PC-9 (cell line): Measurements from ENCODE around the gene TGFBR3. TPM values are rescaled to one million over a fixed set of nuclear protein-coding genes. Genes with fewer than 3 reads are reported as not detected.

Experiments used
- BruUV-seq: library from RNA; stranded (reverse); fragments of 400-500 nt; replicated peaks from 2 replicates; lab custom pipeline; 2021; lab: Mats Ljungman, UMichigan
- CTCF ChIA-PET: fragments of 300-600 bp; sonication (Branson Sonifier 250); formaldehyde crosslinking; loops from one replicate; lab custom pipeline; 2022; ENCODE audit warnings: antibody characterized with exemption; lab: Charles Lee
- POLR2A ChIA-PET: fragments of 300-600 bp; sonication (Branson Sonifier 250); formaldehyde crosslinking; loops from one replicate; lab custom pipeline; 2022; ENCODE audit warnings: antibody characterized with exemption; ENCODE audit not compliant: unreplicated experiment; lab: Charles Lee
- DNase-seq, 2 experiments: peaks; one replicate each; pipeline versions ENCODE4 v3.0.0 to v3.0.0-alpha.2; 2015 to 2022; ENCODE audit warnings: mixed read lengths in 1 of 2
- H2AFZ ChIP-seq: fragments of 200-600 bp; sonication (generic); 2 replicates; pipeline ENCODE4 v1.8.1; 2017; ENCODE audit warnings: antibody characterized with exemption
- H3F3A ChIP-seq: fragments of 200-600 bp; sonication (generic); 2 replicates; pipeline ENCODE4 v1.8.1; 2017; ENCODE audit warnings: antibody characterized with exemption, mild to moderate bottlenecking, low read depth; ENCODE audit not compliant: insufficient read depth
- H3K27ac ChIP-seq: fragments of 200-600 bp; sonication (generic); 2 replicates; pipeline ENCODE4 v1.6.1; 2016; ENCODE audit warnings: mixed run types
- H3K27me3 ChIP-seq: fragments of 200-600 bp; sonication (generic); 2 replicates; pipeline ENCODE4 v1.6.1; 2016; ENCODE audit warnings: low read depth, mixed run types; ENCODE audit not compliant: insufficient read depth
- H3K36me3 ChIP-seq: fragments of 200-600 bp; sonication (generic); 2 replicates; pipeline ENCODE4 v1.6.1; 2016; ENCODE audit warnings: low read depth, mixed run types
- H3K4me1 ChIP-seq: fragments of 200-600 bp; sonication (generic); replicated peaks from 2 replicates; pipeline ENCODE4 v1.6.1; 2016; ENCODE audit warnings: mixed run types; ENCODE audit not compliant: insufficient read depth
- H3K4me2 ChIP-seq: fragments of 200-600 bp; sonication (generic); 2 replicates; pipeline ENCODE4 v1.6.1; 2017; ENCODE audit warnings: mixed run types
- H3K4me3 ChIP-seq: fragments of 200-600 bp; sonication (generic); 2 replicates; pipeline ENCODE4 v1.6.1; 2016; ENCODE audit warnings: mixed run types
- H3K79me2 ChIP-seq: fragments of 200-600 bp; sonication (generic); 2 replicates; pipeline ENCODE4 v1.6.1; 2017; ENCODE audit warnings: low read depth, mixed run types
- H3K9me2 ChIP-seq: fragments of 200-600 bp; sonication (generic); 2 replicates; pipeline ENCODE4 v1.8.1; 2017; ENCODE audit warnings: mild to moderate bottlenecking; ENCODE audit not compliant: insufficient read depth
- H3K9me3 ChIP-seq: fragments of 200-600 bp; sonication (generic); 2 replicates; pipeline ENCODE4 v1.8.1; 2016; ENCODE audit warnings: low read depth; ENCODE audit not compliant: insufficient read depth
- H4K20me1 ChIP-seq: fragments of 200-600 bp; sonication (generic); 2 replicates; pipeline ENCODE4 v1.8.1; 2017; ENCODE audit not compliant: insufficient read depth
- CTCF ChIP-seq: fragments of 200-600 bp; sonication (generic); conservative IDR thresholded peaks from 2 replicates; pipeline ENCODE4 v1.6.1; 2017; ENCODE audit warnings: mixed run types, antibody characterized with exemption, mild to moderate bottlenecking, moderate library complexity
- EZH2 ChIP-seq: fragments of 200-600 bp; sonication (generic); IDR thresholded peaks from 2 replicates; pipeline ENCODE4 v1.8.0; 2017; ENCODE audit warnings: antibody characterized with exemption, low read depth
- intact Hi-C: fragments of 100-400 bp; cut with micrococcal nuclease; formaldehyde crosslinking; loops from one replicate; pipeline ENCODE4 v1.10.0; 2022; ENCODE audit not compliant: unreplicated experiment
- total RNA-seq: library from RNA; stranded (reverse); gene quantifications from 2 replicates; pipeline ENCODE4 v1.2.3, GENCODE V29; 2021

The TGFBR3 gene
- total RNA-seq, 1 experiment from 2014 or later, result 1.6 TPM

DNA sequence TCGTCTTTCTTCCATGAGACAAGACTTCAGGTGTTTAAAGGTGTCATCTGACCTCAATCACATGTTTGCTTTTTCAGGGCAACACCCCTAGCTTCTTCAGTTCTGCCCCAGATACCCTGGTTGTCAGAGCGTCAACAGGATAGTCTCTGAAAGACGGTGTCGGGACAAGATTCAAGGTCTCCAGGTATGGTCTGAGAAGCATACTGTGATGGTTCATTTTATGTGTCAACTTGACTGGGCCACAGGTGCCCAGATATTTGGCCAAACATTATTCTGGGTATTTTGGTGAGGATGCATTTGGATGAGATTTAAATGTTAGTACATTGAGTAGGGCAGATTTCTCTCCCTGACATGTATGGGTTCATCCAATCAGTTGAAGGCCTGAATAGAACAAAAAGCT, 148.3 kb downstream of the TGFBR3 start:
- H3K9me2 ChIP-seq, result no peaks in the 10 kb centered on the region
- peak overlapping the region; percentile 18; the same call in 1 of the 2 replicates for H2AFZ ChIP-seq
- H3F3A ChIP-seq, result peaks cover 48% of the 10 kb centered on the region
- 0 out of 2 replicates have a peak, but pooled peaks cover 8% of the 10 kb centered on the region for H3K79me2 ChIP-seq
- H4K20me1 ChIP-seq, result no peaks in the 10 kb centered on the region
- intact Hi-C loops, result loop anchor here (1.0 to 10.0 kb wide), 4 partner anchors 59 to 207 kb away; no protein-coding TSS in a partner anchor
- peaks cover 68% of the 10 kb centered on the region for H3K4me1 ChIP-seq
- peak overlapping the region; percentile 3; the same call in 1 of the 2 replicates for H3K4me3 ChIP-seq
- no peaks in the 10 kb centered on the region for H3K9me3 ChIP-seq
- DNase-seq, result no peak
- POLR2A ChIA-PET, result interaction anchor here (0.5 kb wide), 1 partner anchor 162 kb away, joined by 7 read pairs; no protein-coding TSS in a partner anchor
- H3K36me3 ChIP-seq, result peaks cover 5% of the 10 kb centered on the region; the same call in 1 of the 2 replicates
- CTCF ChIA-PET, result interaction anchor here (0.9 kb wide), 1 partner anchor 208 kb away, joined by 4 read pairs; no protein-coding TSS in a partner anchor
- H3K27me3 ChIP-seq, result no peaks in the 10 kb centered on the region
- no TSS peak for BruUV-seq
- no peak for TF ChIP-seq CTCF
- TF ChIP-seq EZH2, result no peak
- peak overlapping the region; percentile 89 for H3K27ac ChIP-seq
- H3K4me2 ChIP-seq, result peak overlapping the region; percentile 75

- H2AFZ ChIP-seq, result peak overlapping the region; percentile 66
Measured at GRCh38 chr1:91736715-91737615, 149.0 kb downstream of the TGFBR3 start.

More at GRCh38 chr1:91736715-91737615, 149.0 kb downstream of the TGFBR3 start:
- Histone ChIP-seq H3K9me3 (no peaks in the 10 kb centered on the region), H3K4me3 (peak overlapping the region; percentile 39), H3K79me2 (0 out of 2 replicates have a peak, but pooled peaks cover 8% of the 10 kb centered on the region), H3K27me3 (no peaks in the 10 kb centered on the region), H3K4me2 (peak overlapping the region; percentile 75), H3K36me3 (peaks cover 5% of the 10 kb centered on the region; the same call in 1 of the 2 replicates), H3K4me1 (peaks cover 74% of the 10 kb centered on the region), H4K20me1 (no peaks in the 10 kb centered on the region), H3K27ac (peak overlapping the region; percentile 89), H3F3A (peaks cover 53% of the 10 kb centered on the region), H3K9me2 (no peaks in the 10 kb centered on the region)
- intact Hi-C loops, result loop anchor here (1.0 to 10.0 kb wide), 4 partner anchors 59 to 206 kb away; no protein-coding TSS in a partner anchor
- peak; percentile 79 to 100 for DNase-seq
- TSS peak; percentile 76 for BruUV-seq
- CTCF ChIA-PET, result interaction anchor here (0.7 to 0.9 kb wide), 2 partner anchors 59 to 207 kb away, joined by 3 to 4 read pairs; no protein-coding TSS in a partner anchor
- POLR2A ChIA-PET, result interaction anchor here (0.5 kb wide), 1 partner anchor 161 kb away, joined by 7 read pairs; no protein-coding TSS in a partner anchor
- no peak for TF ChIP-seq EZH2
- TF ChIP-seq CTCF, result no peak
